Loucy (cell line): ENCODE results near the gene MINDY4.

Experiments used
- H2AFZ ChIP-seq: fragments of 200-600 bp; sonication (generic); 2 replicates; pipeline ENCODE4 v1.6.0; 2016; ENCODE audit warnings: antibody characterized with exemption, mild to moderate bottlenecking, low read length, moderate library complexity
- H3F3A ChIP-seq: fragments of 200-600 bp; 2 replicates; pipeline ENCODE4 v1.6.0; 2016; ENCODE audit warnings: antibody characterized with exemption, low read depth, mild to moderate bottlenecking
- H3K27me3 ChIP-seq: fragments of 200-600 bp; sonication (generic); 2 replicates; pipeline ENCODE4 v1.6.1; 2014; ENCODE audit warnings: low read length, mild to moderate bottlenecking; ENCODE audit not compliant: insufficient read depth, poor library complexity, severe bottlenecking
- H3K36me3 ChIP-seq: fragments of 200-600 bp; sonication (generic); 2 replicates; pipeline ENCODE4 v1.6.1; 2016; ENCODE audit warnings: low read length; ENCODE audit not compliant: insufficient read depth
- H3K4me1 ChIP-seq: fragments of 200-600 bp; sonication (generic); 2 replicates; pipeline ENCODE4 v1.5.1; 2014; ENCODE audit warnings: low read length, mild to moderate bottlenecking; ENCODE audit not compliant: insufficient read depth, poor library complexity, severe bottlenecking
- H3K4me2 ChIP-seq: fragments of 200-600 bp; sonication (generic); 2 replicates; pipeline ENCODE4 v1.6.0; 2014; ENCODE audit warnings: antibody characterized with exemption, low read length, low read depth, mild to moderate bottlenecking; ENCODE audit not compliant: poor library complexity, severe bottlenecking
- H3K4me3 ChIP-seq: fragments of 200-600 bp; sonication (generic); 2 replicates; pipeline ENCODE4 v1.5.1; 2014; ENCODE audit warnings: low read length, mild to moderate bottlenecking, mixed read lengths; ENCODE audit not compliant: poor library complexity, severe bottlenecking
- H3K79me2 ChIP-seq: fragments of 200-600 bp; sonication (generic); 2 replicates; pipeline ENCODE4 v1.6.1; 2014; ENCODE audit warnings: low read length; ENCODE audit not compliant: insufficient read depth
- H3K9ac ChIP-seq: fragments of 200-600 bp; sonication (generic); 2 replicates; pipeline ENCODE4 v1.6.0; 2014; ENCODE audit warnings: mild to moderate bottlenecking, low read depth, low read length, moderate library complexity; ENCODE audit not compliant: poor library complexity, severe bottlenecking
- H3K9me2 ChIP-seq: fragments of 200-600 bp; sonication (generic); replicated peaks from 2 replicates; pipeline ENCODE4 v1.6.1; 2016; ENCODE audit warnings: low read depth, low read length, mixed read lengths
- H3K9me3 ChIP-seq: fragments of 200-600 bp; sonication (generic); 2 replicates; pipeline ENCODE4 v1.6.1; 2014; ENCODE audit warnings: mild to moderate bottlenecking, antibody characterized with exemption, low read length, low read depth; ENCODE audit not compliant: insufficient read depth
- H4K20me1 ChIP-seq: fragments of 200-600 bp; sonication (generic); 2 replicates; pipeline ENCODE4 v1.6.0; 2014; ENCODE audit warnings: antibody characterized with exemption, low read length, mild to moderate bottlenecking; ENCODE audit not compliant: insufficient read depth, poor library complexity, severe bottlenecking
- CTCF ChIP-seq: fragments of 200-600 bp; sonication (generic); conservative IDR thresholded peaks from 2 replicates; pipeline ENCODE4 v1.5.1; 2014; ENCODE audit warnings: mild to moderate bottlenecking, antibody characterized with exemption, low read length
- EZH2phosphoT487 ChIP-seq: fragments of 200-600 bp; IDR thresholded peaks from 2 replicates; pipeline ENCODE4 v1.6.1; 2018; ENCODE audit warnings: antibody characterized with exemption, mild to moderate bottlenecking, moderate library complexity, borderline replicate concordance

MINDY4 gene

GRCh38 chr7:30931161-30931928 is 160.1 kb downstream of the MINDY4 start:
- Histone ChIP-seq H3F3A (no peaks in the 10 kb centered on the region), H2AFZ (no peak overlapping the region), H3K9ac (no peak overlapping the region), H3K36me3 (no peaks in the 10 kb centered on the region), H3K27me3 (no peaks in the 10 kb centered on the region), H3K4me2 (no peak overlapping the region), H3K9me2 (no peaks in the 10 kb centered on the region), H4K20me1 (no peaks in the 10 kb centered on the region), H3K79me2 (no peaks in the 10 kb centered on the region), H3K9me3 (no peaks in the 10 kb centered on the region), H3K4me1 (no peaks in the 10 kb centered on the region), H3K4me3 (no peak overlapping the region)
- TF ChIP-seq EZH2phosphoT487 (no peak), CTCF (no peak)

- H3K9me2 ChIP-seq: no peaks in the 10 kb centered on the region
- H3K4me2 ChIP-seq: no peak overlapping the region
- no peak overlapping the region for H3K9ac ChIP-seq
- H3K4me1 ChIP-seq: no peaks in the 10 kb centered on the region
- H3K36me3 ChIP-seq: no peaks in the 10 kb centered on the region
- H3K4me3 ChIP-seq: no peak overlapping the region
- no peaks in the 10 kb centered on the region for H3K9me3 ChIP-seq
- no peaks in the 10 kb centered on the region for H3F3A ChIP-seq
- no peaks in the 10 kb centered on the region for H3K27me3 ChIP-seq
- TF ChIP-seq CTCF: no peak
- no peak for TF ChIP-seq EZH2phosphoT487
- no peaks in the 10 kb centered on the region for H3K79me2 ChIP-seq
- H2AFZ ChIP-seq: no peak overlapping the region
- no peaks in the 10 kb centered on the region for H4K20me1 ChIP-seq
Measured at GRCh38 chr7:30931929-30932540, 160.8 kb downstream of the MINDY4 start.

- H3K9me2 ChIP-seq: no peaks in the 10 kb centered on the region
- H3K79me2 ChIP-seq: no peaks in the 10 kb centered on the region
- H3K36me3 ChIP-seq: no peaks in the 10 kb centered on the region
- TF ChIP-seq EZH2phosphoT487 (no peak), CTCF (no peak)
- H3K27me3 ChIP-seq: no peaks in the 10 kb centered on the region
- H3K4me3 ChIP-seq: no peak overlapping the region
- no peak overlapping the region for H2AFZ ChIP-seq
- no peak overlapping the region for H3K4me2 ChIP-seq
- H4K20me1 ChIP-seq: no peaks in the 10 kb centered on the region
- H3K9me3 ChIP-seq: no peaks in the 10 kb centered on the region
- no peaks in the 10 kb centered on the region for H3K4me1 ChIP-seq
- no peaks in the 10 kb centered on the region for H3F3A ChIP-seq
- H3K9ac ChIP-seq: no peak overlapping the region
Measured at GRCh38 chr7:30932562-30932961, 161.3 kb downstream of the MINDY4 start.
